DMS79 treated with DMSO at 0.1 percent for 48 hours (cell line): ENCODE results near the gene PALLD.

Experiments used
- DNase-seq: peaks from one replicate; lab custom pipeline; 2025; lab: John Stamatoyannopoulos, UW

PALLD gene

DNA sequence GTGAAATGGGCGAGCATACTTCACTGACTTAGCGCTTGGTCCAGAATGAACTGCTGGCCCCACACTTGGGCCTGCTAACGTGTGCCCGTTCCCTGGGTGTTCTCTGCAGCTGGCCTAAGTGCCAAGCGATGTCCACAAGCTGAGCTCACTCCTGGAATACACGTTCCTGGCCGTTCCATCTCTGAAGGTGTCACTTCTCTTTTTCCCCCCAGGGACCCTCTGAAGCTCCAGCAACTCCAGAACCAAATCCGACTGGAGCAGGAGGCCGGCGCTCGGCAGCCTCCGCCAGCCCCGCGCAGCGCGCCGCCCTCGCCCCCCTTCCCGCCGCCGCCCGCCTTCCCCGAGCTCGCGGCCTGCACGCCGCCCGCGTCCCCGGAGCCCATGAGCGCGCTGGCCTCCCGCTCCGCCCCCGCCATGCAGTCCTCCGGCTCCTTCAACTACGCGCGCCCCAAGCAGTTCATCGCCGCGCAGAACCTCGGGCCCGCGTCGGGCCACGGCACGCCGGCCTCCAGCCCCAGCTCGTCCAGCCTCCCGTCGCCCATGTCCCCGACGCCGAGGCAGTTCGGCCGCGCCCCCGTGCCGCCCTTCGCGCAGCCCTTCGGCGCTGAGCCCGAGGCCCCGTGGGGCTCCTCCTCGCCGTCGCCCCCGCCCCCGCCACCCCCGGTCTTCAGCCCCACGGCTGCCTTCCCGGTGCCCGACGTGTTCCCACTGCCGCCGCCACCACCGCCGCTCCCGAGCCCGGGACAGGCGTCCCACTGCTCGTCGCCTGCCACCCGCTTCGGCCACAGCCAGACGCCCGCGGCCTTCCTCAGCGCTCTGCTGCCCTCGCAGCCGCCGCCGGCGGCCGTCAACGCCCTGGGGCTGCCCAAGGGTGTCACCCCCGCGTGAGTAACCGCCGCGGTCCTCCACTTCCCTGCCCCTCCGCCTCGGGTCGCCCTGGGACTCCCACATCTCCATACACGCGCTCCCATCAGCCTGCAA, 380.9 kb downstream of the PALLD start:
- no peak for DNase-seq

DNA sequence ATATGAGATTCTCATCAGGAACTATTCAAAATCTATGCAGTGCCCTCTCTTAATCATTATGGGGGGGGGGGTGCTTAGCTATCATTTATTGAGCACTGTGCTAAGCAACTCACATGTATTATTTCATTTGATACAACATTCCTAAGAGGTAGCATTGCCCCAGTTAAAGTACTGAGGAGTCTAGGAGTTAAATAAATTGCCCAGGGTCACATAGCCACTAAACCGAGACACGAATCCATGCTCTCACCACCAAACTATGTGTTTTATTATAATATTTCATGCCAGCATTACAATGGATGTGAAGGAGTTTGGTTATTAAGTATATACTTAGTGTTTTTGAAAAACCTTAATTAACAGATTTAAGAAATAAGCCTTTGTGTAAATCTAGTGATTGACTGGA, 381.8 kb downstream of the PALLD start:
- no peak for DNase-seq

DNA sequence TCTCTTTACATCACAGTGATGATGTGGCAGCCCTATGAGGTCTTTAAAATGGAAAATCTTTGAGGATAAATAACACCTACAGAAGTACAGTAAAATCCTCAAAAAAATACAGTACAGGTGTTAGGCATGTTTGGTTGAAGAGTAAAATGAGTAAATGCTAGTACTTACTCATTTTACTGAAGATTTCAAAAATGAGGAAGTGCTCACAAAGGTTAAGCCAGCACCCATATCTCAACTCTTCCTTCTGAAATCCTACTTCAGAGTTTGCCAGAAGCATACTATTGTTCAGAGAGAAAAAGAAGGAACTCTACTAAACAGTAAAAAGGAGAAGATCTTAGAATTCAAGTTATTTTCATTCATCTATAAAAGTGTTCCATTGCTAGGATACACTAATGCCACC, 382.3 kb downstream of the PALLD start:
- DNase-seq, result no peak

DNA sequence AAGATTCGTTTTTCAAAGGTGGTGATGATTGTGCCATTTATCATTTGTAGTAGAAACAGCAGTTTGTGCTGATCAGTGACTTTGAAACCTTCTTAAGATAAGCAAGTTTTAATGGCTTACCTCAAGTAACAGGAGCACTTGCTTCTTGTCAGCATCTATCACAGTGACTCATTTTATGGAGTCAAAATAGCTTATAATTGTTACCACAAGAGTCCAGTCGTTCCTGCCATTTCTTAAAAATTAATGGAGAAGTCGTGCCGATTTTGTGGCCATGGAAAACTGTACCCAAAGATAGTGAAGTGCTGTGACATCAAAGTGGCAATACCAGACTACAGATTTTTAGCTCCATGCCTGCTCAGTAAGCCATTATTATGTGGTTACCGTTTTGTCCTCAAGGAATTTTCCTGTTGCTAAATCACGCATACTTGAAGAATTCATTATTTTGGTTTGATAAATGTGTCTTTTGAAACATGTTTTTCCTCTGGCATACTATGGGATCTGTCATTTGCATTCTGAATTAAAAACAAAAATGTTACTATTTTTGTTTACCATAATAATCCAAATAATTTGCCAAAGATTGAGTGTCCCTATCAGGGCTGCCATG, 383.3 kb downstream of the PALLD start:
- no peak for DNase-seq

DNA sequence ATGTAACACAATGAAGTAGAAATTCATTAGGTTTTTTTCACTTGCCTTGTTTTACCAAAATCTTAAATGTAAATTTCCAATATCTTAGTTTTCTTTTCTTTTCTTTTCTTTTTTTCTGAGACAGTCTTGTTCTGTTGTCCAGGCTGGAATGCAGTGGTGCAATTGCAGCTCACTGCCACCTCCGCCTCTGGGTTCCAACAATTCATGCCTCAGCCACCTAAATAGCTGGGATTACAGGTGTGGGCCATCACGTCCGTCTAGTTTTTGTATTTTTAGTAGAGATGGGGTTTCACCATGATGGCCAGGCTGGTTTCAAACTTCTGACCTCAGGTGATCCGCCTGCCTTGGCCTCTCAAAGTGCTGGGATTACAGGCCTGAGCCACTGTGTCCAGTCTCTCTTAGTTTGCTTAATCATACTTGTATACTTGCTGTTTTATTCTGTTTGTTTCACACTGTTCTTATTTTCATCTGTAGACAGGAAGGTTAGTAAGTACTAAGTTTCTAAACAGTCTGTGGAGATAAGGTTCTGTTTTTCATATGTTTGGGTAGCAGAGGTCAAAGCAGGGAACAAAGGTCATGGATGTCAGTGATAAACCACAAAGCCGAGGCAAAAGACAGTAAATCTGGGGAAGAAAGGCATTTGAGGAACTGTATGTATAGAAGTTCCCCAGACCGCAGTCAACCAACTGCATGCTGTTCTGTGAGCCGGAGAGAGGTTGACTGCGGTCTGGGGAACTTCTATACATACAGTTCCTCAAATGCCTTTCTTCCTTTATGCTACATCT, 384.2 kb downstream of the PALLD start:
- DNase-seq, result no peak

DNA sequence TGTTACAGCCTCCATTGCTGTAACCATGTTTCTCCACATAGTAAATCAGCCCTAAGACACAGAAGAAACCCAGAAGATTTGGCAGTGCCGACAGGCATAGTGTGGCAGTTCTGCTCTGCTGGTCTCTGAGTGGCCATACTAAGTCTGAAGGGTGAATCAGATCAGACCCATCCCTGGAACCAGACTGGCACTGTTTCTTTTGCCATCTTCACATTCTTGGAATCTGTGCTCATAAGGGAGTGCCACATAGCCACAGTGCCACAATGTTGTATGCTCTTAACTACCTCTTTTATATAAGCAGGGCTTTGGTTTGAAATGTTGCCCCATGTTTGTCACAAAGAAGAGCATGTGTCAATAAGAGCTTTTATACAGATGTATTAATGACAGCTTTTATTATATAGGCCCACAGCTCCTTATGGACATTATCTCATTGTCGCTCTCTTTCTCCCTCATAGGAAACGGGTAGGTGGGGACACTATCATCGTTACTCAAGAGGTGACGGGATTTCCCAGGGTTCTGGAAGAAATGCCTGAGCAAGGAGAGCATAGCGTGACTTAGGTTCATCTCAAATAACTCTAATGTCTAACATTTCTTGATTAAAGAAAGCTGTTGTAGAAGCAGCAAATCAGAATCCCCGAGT, 385.0 kb downstream of the PALLD start:
- no peak for DNase-seq

DNA sequence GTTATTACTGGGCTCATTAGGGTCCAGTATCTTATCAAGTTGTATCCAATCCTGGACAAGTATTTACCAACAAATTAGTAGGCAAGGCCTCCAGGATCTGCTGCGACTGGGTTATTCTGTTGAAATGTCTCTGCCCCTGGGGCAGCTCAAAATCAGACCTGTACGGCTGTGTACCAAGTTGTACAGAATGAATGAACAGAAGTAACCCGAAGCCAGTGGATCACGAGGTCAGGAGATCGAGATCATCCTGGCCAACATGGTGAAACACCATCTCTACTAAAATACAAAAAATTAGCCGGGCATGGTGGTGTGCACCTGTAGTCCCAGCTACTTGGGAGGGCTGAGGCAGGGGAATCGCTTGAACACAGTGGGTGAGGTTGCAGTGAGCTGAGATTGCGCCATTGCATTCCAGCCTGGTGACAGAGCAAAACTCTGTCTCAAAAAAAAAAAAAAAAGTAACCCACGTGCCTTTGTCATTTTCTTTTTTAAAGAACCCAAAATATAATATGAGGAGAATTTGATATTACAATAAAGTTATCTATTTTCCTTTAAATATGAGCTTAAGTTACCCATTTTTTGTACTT, 385.9 kb downstream of the PALLD start:
- no peak for DNase-seq

DNA sequence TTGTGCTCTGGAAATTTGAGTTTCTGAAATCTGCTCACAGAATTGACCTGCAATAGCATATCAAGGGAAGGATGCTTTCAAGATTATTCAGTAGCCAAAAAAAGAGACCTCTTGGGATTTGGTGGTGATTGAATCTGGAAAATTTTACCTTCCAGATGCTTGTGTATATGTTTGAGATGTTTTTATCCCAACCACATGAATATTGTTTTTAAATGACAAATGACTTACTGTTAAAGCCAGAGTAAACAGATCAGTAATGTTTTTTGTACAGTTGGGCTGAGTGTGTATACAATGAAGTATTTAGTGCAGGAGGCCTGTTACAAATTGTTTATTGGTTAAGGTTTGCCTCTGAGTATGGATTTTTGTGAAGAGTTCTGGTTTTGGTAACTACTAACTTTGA, 386.7 kb downstream of the PALLD start:
- DNase-seq, result no peak

DNA sequence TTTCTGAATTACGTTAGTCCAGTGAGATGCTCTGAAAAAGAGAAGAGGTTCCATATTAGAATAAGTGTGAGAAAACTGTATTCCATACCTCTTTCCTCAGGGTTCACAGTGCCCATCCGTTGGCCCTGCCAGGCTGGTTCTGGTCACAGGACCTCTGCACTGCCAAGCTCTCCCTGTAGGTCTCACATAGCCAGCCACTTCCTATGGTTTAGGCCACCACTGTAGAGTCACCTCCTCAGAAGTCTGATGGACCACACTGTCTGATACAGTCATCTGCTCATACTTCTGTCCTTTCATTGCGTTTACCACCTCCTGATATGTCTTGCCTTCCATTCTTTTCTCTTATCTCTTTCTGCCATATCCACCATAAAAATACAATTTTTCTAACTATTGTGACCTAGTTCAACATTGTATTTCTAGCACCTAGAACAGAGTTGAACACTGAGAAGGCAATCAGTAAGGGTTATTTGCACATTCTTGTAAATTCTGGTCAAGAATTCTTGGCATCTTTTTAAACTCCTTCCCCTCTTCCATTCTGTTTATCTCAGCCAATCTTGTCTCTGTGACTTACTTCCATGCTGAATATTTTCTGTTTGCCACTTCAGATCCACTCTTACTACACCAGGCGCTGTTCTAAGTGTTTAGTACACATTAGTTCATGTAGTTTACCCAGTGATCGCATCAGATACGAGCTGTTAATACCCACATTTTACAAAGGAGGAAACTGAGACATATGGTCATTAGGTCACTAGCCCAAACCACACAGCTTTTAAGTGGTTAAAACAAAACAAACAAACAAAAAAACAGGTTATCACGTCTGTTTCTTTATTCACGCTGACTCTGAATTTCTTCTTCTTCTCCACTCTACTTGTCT, 387.6 kb downstream of the PALLD start:
- DNase-seq, result no peak

DNA sequence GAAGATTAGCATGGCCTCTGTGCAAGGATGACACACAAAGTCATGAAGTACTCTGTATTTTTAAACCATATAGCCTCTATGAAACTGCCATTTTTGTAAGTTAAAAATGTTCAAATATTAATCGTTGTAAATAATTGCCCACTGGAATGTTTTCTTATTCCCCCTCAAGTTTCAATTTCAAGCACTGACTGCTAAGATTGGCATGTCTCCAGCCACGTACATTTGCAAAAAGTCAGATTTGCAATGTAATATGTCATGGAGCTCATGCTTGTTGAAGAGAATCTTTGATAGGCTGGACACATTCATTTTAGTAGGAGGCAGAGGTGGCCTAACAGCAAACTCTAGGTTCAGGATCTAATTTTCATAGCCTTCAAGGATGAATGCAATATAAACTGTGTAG, 388.5 kb downstream of the PALLD start:
- no peak for DNase-seq

DNA sequence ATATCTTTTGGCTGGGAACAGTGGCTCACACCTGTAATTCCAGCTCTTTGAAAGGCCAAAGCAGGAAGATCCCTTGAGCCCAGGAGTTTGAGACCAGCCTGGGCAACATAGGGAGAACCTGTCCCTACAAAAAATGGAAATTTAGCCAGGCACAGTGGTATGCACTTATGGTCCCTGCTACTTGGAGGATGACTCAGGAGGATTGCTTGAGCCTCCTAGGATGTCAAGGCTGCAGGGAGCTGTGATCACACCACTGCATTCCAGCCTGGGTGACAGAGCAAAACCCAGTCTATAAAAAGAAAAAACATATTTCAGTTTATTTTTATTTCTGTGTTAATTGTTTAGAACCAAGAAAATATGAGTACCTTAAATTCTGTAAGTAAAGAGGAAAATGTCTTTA, 389.5 kb downstream of the PALLD start:
- DNase-seq, result no peak

DNA sequence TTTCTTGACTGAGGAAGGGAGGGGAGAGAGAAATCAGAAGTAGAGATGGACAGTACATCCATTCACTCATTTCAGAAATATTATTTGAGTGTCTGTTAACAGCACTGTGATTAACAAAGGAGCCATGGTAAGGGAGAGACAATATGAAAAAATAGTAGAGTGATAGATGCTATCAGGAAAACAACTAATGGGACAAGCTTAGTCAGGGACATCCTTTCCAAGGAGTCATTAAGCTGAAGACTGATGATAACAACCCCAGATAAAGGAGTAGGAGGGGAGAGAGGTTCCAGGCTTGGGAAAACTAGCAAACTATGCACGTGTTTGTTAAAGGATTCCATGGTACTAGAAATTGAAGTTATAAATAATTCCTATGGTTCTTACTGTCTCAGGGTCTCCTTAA, 391.0 kb downstream of the PALLD start:
- DNase-seq, result no peak

DNA sequence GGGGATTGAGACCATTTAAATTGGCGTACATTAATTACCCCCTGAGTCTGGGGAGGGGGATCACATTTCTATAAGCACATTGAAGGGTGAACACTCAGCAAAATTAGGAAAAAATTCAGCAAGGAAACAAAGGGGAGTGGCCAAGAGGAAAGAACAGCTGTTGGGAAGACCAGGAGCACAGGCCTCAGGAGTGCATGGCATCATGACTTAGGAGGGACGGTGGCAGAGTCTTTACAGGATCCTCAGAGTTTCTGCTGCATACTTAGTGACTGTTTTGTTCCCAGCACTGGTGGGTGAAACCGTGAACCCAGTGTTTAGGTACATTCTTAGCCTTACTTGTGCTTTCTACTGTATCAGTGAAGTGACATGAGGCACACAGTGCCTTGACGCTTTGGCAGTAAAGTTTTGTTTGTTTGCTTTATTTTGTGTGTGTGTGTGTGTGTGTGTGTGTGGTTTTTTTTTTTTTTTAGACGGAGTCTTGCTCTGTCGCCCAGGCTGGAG, 391.9 kb downstream of the PALLD start:
- DNase-seq, result no peak

DNA sequence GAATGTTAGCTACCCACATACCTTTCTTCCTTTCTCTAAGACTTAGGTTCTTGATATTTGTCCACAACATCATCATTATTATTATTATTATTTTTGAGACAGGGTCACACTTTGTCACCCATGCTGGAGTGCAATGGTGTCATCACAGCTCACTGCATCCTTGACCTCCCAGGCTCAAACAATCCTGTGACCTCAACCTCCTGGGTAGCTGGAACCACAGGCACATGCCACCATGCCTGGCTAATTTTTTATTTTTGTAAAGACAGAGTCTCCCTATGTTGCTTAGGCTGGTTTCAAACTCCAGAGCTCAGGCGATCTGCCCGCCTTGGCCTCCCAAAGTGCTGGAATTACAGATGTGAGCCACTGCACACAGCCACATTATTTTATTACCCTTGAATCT, 394.2 kb downstream of the PALLD start:
- DNase-seq, result no peak

DNA sequence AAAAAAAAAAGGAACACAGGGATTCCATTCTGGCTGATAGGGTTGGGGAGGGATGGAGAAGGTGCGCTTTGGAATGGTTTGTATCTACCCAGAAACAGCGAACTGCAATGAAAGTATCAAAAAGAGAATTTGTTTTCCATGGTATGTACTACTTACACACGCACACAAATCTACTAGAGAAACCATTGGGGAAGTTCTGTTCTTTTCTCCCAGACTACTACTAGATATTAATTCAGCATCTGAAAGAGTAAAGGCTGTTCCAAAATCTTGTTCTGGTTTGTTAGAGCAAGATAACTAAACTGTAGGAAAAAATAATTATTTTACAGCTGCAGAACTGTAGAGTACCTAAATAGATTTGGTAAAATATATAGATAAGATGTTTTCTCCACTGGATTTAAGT, 394.8 kb downstream of the PALLD start:
- DNase-seq, result no peak

DNA sequence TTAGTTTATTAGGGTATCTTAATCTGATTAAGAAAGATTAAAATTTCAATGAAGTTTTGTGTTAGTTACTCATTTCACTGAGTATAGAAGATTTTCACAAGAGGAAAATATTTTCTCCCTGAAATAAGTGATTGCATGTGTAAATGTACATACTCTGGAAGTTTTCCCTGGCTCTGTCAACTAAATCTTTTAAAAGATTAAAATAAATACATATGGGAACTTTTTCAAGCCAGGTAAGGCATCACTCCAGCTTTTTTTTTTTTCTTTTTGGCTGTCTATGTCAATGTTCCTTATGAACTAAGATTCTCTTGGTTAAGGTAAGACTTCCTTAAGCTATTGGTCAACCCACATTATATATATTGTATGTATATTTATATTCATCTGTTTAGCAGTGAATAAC, 395.6 kb downstream of the PALLD start:
- no peak for DNase-seq

DNA sequence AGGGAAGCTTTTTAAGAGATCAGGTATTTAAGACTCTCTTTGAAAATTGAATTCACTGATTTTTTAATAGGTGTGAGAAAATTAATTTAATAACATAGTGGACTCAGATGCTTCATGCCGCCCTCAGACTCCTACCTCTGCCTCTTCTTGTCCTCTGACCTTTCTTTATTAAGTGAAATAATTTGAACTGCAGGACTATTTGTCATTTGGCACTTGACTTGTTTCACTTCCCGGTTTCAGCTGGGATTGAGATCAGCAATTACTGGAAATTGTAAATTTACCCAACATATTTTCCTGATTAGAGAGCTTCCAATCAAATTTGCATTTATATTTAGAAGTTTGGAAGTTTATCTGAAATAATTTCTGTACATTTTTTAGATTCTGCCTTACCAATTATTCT, 396.4 kb downstream of the PALLD start:
- no peak for DNase-seq

DNA sequence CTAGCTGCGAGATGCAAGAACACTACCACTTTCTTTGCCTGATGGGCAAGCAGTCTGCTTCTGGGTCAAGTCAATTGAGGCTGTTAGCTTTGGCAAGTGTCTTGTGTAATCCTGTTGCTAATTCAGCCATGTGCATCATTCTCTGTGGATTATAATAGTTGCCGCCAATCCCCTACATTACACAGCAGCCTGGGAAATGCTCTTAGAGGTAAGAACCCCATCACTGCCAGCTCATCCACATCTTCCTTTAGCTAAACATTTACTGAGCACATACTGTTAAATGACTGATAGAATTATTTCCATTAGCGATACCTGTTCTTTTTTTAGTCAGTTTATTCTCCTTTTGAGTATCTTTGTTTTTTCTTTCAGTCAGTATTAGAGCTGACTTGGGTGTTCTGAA, 397.0 kb downstream of the PALLD start:
- DNase-seq, result no peak

DNA sequence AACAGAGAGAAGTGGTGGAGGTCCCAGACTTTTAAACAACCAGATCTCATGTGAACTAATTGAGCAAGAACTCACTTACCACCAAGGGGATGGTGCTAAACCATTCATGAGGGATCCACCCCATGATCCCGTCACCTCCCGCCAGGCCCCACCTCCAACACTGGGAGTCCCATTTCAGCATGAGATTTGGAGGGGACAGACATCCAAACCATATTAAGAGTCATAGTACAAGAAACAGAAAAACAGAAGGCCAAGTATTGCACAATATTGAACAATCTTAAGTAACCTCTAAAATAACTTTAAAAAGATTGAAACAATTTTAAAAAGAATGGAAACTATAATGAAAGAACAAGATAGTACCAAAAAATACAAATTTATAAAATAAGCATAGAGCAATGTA, 403.2 kb downstream of the PALLD start:
- no peak for DNase-seq

DNA sequence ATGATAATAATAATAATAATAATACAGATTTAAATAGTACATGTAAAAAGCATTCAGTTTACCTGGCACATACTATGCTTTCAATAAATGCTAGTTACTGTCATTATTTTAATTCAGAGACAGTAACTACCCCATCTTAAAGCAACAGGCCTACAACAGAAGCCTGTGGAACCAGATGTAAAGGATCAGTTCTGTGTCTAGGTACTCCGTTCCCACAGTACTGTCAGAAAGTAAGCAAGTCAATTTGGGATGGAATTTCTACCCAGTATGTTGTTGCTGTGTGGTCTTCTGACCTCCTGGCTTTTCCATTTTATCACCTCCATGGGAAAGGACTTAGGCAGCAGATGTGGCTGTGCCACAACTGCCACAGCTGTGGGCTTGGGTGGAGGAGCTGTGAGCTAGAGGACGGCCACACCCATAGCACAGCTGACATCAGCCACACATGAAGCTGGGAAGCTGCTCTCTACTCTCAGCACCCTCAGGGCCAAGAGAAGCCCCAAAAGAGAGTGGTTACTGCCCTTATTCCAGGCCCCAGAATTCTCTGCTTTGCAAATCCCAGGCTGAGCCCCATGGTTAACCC, 410.4 kb downstream of the PALLD start:
- DNase-seq, result no peak
